Lung (tissue), 12 donors: ENCODE data around the gene AKT1S1. TPM values are rescaled to one million over a fixed set of nuclear protein-coding genes. Genes with fewer than 3 reads are reported as not detected.

Experiments used
- ATAC-seq: fragments of 200-7000 bp; cut with Tn5 transposase; one replicate; pipeline ENCODE4 v1.9.1; 2020; ENCODE audit warnings: moderate number of reproducible peaks; ENCODE audit not compliant: insufficient read depth, low FRiP score
- DNase-seq, 3 donors: peaks; one replicate each; pipeline ENCODE4 v3.0.0-alpha.2; 2013 to 2017
- H3K27ac ChIP-seq, 2 donors: one replicate each; pipeline ENCODE4 v1.5.1; 2013; ENCODE audit warnings: mild to moderate bottlenecking in 2 of 2, moderate library complexity in 2 of 2, control low read depth in 1 of 2, inconsistent platforms in 1 of 2, low read depth in 1 of 2, low read length in 1 of 2
- H3K27me3 ChIP-seq, 3 donors: one replicate each; pipeline ENCODE4 v1.5.1; 2013; ENCODE audit warnings: low read length in 2 of 3; ENCODE audit not compliant: control insufficient read depth in 3 of 3, insufficient read depth in 3 of 3
- H3K36me3 ChIP-seq, 4 donors: one replicate each; pipeline ENCODE4 v1.5.1; 2013; ENCODE audit warnings: low read length in 4 of 4, mild to moderate bottlenecking in 1 of 4, moderate library complexity in 1 of 4; ENCODE audit not compliant: control insufficient read depth in 4 of 4, insufficient read depth in 4 of 4
- H3K4me1 ChIP-seq, 5 donors: one replicate each; pipeline ENCODE4 v1.5.1; 2013; ENCODE audit warnings: low read length in 5 of 5, mild to moderate bottlenecking in 2 of 5, moderate library complexity in 1 of 5; ENCODE audit not compliant: control insufficient read depth in 5 of 5, insufficient read depth in 5 of 5
- H3K4me3 ChIP-seq: one replicate; pipeline ENCODE4 v1.5.1; 2013; ENCODE audit warnings: mild to moderate bottlenecking, control low read depth, moderate library complexity
- H3K9ac ChIP-seq, 2 donors: one replicate each; pipeline ENCODE4 v1.5.1; 2013; ENCODE audit warnings: low read length in 2 of 2, control low read depth in 1 of 2; ENCODE audit not compliant: insufficient read depth in 1 of 2
- H3K9me3 ChIP-seq, 4 donors: one replicate each; pipeline ENCODE4 v1.5.1; 2013; ENCODE audit warnings: low read length in 3 of 4, mild to moderate bottlenecking in 1 of 4, moderate library complexity in 1 of 4; ENCODE audit not compliant: control insufficient read depth in 4 of 4, insufficient read depth in 3 of 4
- CTCF ChIP-seq: IDR thresholded peaks from 2 replicates; pipeline ENCODE4 v1.5.1; 2012; ENCODE audit warnings: mild to moderate bottlenecking; ENCODE audit errors: control extremely low read depth, extremely low read depth
- WGBS, 2 donors: extraction: QIAGEN DNeasy Blood & Tissue Kit; methylation state at CpG; one replicate each; pipeline ENCODE4 v1.1.7; 2013; 5-methylcytosine and 5-hydroxymethylcytosine counted together
- polyA plus RNA-seq, 2 donors: library from polyadenylated mRNA; stranded (reverse); fragments of 200-250 nt; gene quantifications; one replicate each; pipeline ENCODE4 v1.2.1, GENCODE V29; 2013
- total RNA-seq, 2 donors: library from RNA; depleted of rRNA in 1 of 2; stranded (reverse); fragments of >200 nt in 1 of 2; gene quantifications; one replicate each; pipeline ENCODE4 v1.2.1, GENCODE V29; 2014 to 2021
- donor health status: control.
- donor health status: control.
- donor health status: Bipolar disorder and iron deficiency.
- donor health status: healthy.
- donor health status: DM: yes; HTN: yes; CAD: no.

AKT1S1 gene
- total and polyA plus RNA-seq, 4 donors: 6.7 to 46.4 (median 35.9) TPM

GRCh38 chr19:49836176-49837008, 40.8 kb downstream of the AKT1S1 start:
- ATAC-seq (no peak), DNase-seq (no peak)
- Histone ChIP-seq H3K9me3 (no peaks in the 10 kb centered on the region), H3K27ac (no peak overlapping the region), H3K9ac (no peak overlapping the region), H3K27me3 (no peaks in the 10 kb centered on the region), H3K4me3 (no peak overlapping the region), H3K36me3 (peaks cover 15 to 68% (median 56%) of the 10 kb centered on the region in 4 donors), H3K4me1 (peaks cover 0 to 22% (median 0%) of the 10 kb centered on the region in 5 donors)
- 95 to 97% methylated on average over 20 of the region's 20 CpGs for WGBS, 2 donors
- TF ChIP-seq CTCF: no peak

DNA sequence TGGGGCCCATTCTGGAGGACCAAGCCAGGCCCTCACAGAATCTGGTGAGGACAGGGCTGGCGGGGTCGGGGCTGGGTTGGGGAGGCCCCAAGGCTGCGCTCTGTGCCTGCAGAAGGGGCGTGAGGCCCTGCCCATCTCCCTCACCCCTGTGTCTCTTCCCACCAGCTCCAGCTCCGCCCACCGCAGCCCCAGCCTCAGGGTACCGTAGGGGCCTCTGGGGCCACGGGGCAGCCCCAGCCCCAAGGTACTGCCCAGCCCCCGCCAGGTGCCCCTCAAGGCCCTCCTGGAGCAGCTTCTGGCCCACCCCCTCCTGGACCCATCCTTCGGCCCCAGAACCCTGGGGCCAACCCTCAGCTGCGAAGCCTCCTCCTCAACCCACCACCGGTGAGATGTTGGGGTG, 41.6 kb downstream of the AKT1S1 start:
- no peak for ATAC-seq
- WGBS, 2 donors: 98 to 100% methylated on average over 12 of the region's 12 CpGs

DNA sequence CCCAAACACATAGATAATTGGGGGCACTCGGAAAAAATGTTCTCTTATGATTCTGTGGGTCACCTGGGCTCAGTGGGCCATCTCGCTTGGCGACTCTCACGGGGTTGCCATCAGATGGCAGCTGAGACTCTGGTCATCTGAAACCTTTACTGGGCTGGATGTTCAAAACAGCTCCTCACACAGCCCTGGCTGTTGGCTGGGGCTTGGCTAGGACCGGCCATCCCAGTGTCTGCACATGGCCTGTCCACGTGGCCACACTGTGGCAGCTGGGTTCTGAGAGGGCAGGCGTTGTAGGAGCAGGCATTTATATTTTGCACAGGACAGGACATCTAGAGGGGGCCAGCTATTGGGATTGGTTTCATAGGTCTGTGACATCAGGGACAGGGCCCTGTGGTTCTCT, 43.6 kb downstream of the AKT1S1 start:
- 95 to 98% methylated on average over 7 of the region's 7 CpGs for WGBS, 2 donors
- TF ChIP-seq CTCF: no peak
- Histone ChIP-seq H3K4me1 (peaks cover 0 to 4% (median 0%) of the 10 kb centered on the region in 5 donors), H3K36me3 (peaks cover 11 to 80% (median 47%) of the 10 kb centered on the region in 4 donors), H3K27ac (no peak overlapping the region), H3K27me3 (no peaks in the 10 kb centered on the region), H3K9ac (no peak overlapping the region), H3K4me3 (no peak overlapping the region), H3K9me3 (no peaks in the 10 kb centered on the region)
- no peak for DNase-seq
- ATAC-seq: no peak

More for the DNA sequence above, 41.6 kb downstream of the AKT1S1 start:
- Histone ChIP-seq H3K9me3 (no peaks in the 10 kb centered on the region), H3K36me3 (peaks cover 15 to 74% (median 56%) of the 10 kb centered on the region in 4 donors), H3K4me1 (peaks cover 0 to 19% (median 0%) of the 10 kb centered on the region in 5 donors), H3K4me3 (no peak overlapping the region), H3K27me3 (no peaks in the 10 kb centered on the region), H3K9ac (no peak overlapping the region), H3K27ac (no peak overlapping the region)
- no peak for TF ChIP-seq CTCF
- no peak for DNase-seq
